ENCODE data around the gene ZNF816. TPM values are rescaled to one million over a fixed set of nuclear protein-coding genes. Genes with fewer than 3 reads are reported as not detected.

Gene ZNF816
- total RNA-seq, 1 experiment from 2014 or later, result 8.9 TPM

DNA sequence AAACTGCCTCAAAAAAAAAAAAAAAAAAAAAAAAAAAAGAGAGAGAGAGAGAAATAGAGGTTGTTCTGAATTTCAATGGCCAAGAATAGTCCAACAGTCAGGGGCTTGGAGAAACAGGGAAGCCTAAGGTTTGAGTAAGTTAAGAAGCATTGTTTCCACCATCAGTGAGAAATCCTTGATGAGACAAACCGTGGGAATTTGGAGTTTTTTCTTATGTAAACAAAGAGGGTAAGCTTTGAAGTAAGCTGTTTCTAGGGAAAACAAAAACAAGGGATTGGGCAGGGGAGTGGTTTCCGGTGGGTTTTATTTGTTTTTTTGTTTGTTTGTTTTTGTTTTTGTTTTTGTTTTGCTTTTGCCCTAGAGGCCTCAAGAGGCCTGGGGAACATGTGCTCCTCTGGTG lies 39.8 kb upstream of the ZNF816 start:
- no peak overlapping the region for H3K27ac ChIP-seq (ENCODE audit: low read depth, low read length)
- POLR2A ChIA-PET, result no interaction called here
- RAD21 ChIA-PET (ENCODE audit: low non-redundant PET in 1 of 2, low total read pairs in 2 of 2, uncharacterized antibody in 2 of 2, unreplicated experiment in 2 of 2), result no interaction called here

More for the DNA sequence above, 39.8 kb upstream of the ZNF816 start:
- H3K9ac ChIP-seq (ENCODE audit: low read length), result no peak overlapping the region
- no peaks in the 10 kb centered on the region for H4K20me1 ChIP-seq (ENCODE audit: insufficient read depth)
- no peak for DNase-seq (ENCODE audit: low read depth, low spot score)
- CTCF ChIA-PET, result no interaction called here
- no TSS peak for BruUV-seq (replicated peaks)
- intact Hi-C loops (cut with micrococcal nuclease), result no loop called here
- H3K4me3 ChIP-seq (replicated peaks in 1 of 2; ENCODE audit: low read depth in 1 of 2, low read length in 2 of 2), result no peak overlapping the region
- TF ChIP-seq TCF7L2 (IDR thresholded peaks at IDR 0.05; ENCODE audit: borderline replicate concordance, extremely low read depth, insufficient read depth, insufficient read length), result no peak
- TF ChIP-seq, protein P1, sequence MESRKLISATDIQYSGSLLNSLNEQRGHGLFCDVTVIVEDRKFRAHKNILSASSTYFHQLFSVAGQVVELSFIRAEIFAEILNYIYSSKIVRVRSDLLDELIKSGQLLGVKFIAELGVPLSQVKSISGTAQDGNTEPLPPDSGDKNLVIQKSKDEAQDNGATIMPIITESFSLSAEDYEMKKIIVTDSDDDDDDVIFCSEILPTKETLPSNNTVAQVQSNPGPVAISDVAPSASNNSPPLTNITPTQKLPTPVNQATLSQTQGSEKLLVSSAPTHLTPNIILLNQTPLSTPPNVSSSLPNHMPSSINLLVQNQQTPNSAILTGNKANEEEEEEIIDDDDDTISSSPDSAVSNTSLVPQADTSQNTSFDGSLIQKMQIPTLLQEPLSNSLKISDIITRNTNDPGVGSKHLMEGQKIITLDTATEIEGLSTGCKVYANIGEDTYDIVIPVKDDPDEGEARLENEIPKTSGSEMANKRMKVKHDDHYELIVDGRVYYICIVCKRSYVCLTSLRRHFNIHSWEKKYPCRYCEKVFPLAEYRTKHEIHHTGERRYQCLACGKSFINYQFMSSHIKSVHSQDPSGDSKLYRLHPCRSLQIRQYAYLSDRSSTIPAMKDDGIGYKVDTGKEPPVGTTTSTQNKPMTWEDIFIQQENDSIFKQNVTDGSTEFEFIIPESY (IDR thresholded peaks at IDR 0.05; ENCODE audit: extremely low read depth, insufficient replicate concordance, low read length), result no peak
- TF ChIP-seq SIN3A (IDR thresholded peaks at IDR 0.05; ENCODE audit: low read depth), result no peak
- no peak for TF ChIP-seq ZFX (IDR thresholded peaks at IDR 0.05)
- no peak for TF ChIP-seq SRF (IDR thresholded peaks at IDR 0.05; ENCODE audit: low read depth)
- no peak for TF ChIP-seq ELF1 (IDR thresholded peaks at IDR 0.05; ENCODE audit: borderline replicate concordance, low read depth)
- TF ChIP-seq, protein P2, sequence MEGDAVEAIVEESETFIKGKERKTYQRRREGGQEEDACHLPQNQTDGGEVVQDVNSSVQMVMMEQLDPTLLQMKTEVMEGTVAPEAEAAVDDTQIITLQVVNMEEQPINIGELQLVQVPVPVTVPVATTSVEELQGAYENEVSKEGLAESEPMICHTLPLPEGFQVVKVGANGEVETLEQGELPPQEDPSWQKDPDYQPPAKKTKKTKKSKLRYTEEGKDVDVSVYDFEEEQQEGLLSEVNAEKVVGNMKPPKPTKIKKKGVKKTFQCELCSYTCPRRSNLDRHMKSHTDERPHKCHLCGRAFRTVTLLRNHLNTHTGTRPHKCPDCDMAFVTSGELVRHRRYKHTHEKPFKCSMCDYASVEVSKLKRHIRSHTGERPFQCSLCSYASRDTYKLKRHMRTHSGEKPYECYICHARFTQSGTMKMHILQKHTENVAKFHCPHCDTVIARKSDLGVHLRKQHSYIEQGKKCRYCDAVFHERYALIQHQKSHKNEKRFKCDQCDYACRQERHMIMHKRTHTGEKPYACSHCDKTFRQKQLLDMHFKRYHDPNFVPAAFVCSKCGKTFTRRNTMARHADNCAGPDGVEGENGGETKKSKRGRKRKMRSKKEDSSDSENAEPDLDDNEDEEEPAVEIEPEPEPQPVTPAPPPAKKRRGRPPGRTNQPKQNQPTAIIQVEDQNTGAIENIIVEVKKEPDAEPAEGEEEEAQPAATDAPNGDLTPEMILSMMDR (IDR thresholded peaks at IDR 0.05 in 2 of 3, conservative IDR thresholded peaks at IDR 0.05 in 1 of 3; ENCODE audit: borderline replicate concordance in 1 of 3, insufficient read depth in 1 of 3, low read depth in 2 of 3, low read length in 2 of 3), result no peak
- TF ChIP-seq, protein P3, sequence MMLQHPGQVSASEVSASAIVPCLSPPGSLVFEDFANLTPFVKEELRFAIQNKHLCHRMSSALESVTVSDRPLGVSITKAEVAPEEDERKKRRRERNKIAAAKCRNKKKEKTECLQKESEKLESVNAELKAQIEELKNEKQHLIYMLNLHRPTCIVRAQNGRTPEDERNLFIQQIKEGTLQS (IDR thresholded peaks at IDR 0.05), result no peak
- TF ChIP-seq POLR2AphosphoS5 (IDR thresholded peaks at IDR 0.05; ENCODE audit: low read depth, low read length), result no peak
- TF ChIP-seq CEBPB (IDR thresholded peaks at IDR 0.05; ENCODE audit: low read depth), result no peak
- TF ChIP-seq EGR1 (IDR thresholded peaks at IDR 0.05; ENCODE audit: low read depth), result no peak
- no peak overlapping the region for H3K4me2 ChIP-seq (ENCODE audit: low read length)
- no peak overlapping the region for H2AFZ ChIP-seq (ENCODE audit: low read depth, low read length, poor library complexity, severe bottlenecking)
- no peaks in the 10 kb centered on the region for H3K36me3 ChIP-seq (ENCODE audit: control insufficient read depth in 1 of 2, insufficient read depth in 2 of 2, low read length in 2 of 2)
- no peak for ATAC-seq
- H3K9me3 ChIP-seq (ENCODE audit: control insufficient read depth in 1 of 2, insufficient read depth in 1 of 2, low read depth in 1 of 2, low read length in 2 of 2), result peaks cover 3% of the 10 kb centered on the region in 2 experiments; a peak in 2 of 4 replicates
- no peaks in the 10 kb centered on the region for H3K4me1 ChIP-seq (ENCODE audit: control insufficient read depth in 1 of 2, insufficient read depth in 2 of 2, low read length in 2 of 2)
- H3K27me3 ChIP-seq (ENCODE audit: insufficient read depth, low read length), result no peaks in the 10 kb centered on the region
- H3K9me2 ChIP-seq (ENCODE audit: insufficient read depth), result no peaks in the 10 kb centered on the region
- H3K79me2 ChIP-seq (ENCODE audit: insufficient read depth, low read length), result no peaks in the 10 kb centered on the region

Measured in HCT116 (cell line).